ENCODE measurements around the gene MRPL44.

- TF ChIP-seq CTCF (IDR thresholded peaks at IDR 0.05 in 4 of 5, conservative IDR thresholded peaks at IDR 0.05 in 1 of 5) (no peak), POLR2A (IDR thresholded peaks at IDR 0.05) (no peak)
Observed at GRCh38 chr2:223935459-223936125, 21.7 kb upstream of the MRPL44 start.
